Left ventricle myocardium inferior (tissue), 1 donor: Measurements from ENCODE around the gene SPAG8. TPM values are rescaled to one million over a fixed set of nuclear protein-coding genes. Genes with fewer than 3 reads are reported as not detected.

ENCODE experiments used
- DNase-seq: peaks from one replicate; pipeline ENCODE4 v3.0.0-alpha.2; 2020
- H3K27ac ChIP-seq: fragments of 200-600 bp; replicated peaks from 2 replicates; pipeline ENCODE4 v1.8.0; 2021
- H3K27me3 ChIP-seq: fragments of 200-600 bp; 2 replicates; pipeline ENCODE4 v1.8.0; 2021; ENCODE audit warnings: low read depth
- H3K36me3 ChIP-seq: fragments of 200-600 bp; 2 replicates; pipeline ENCODE4 v1.8.0; 2021
- H3K4me1 ChIP-seq: fragments of 200-600 bp; 2 replicates; pipeline ENCODE4 v1.8.0; 2021
- H3K4me3 ChIP-seq: fragments of 200-600 bp; 2 replicates; pipeline ENCODE4 v1.8.0; 2021; ENCODE audit warnings: mild to moderate bottlenecking, moderate library complexity
- H3K9me3 ChIP-seq: fragments of 200-600 bp; replicated peaks from 2 replicates; pipeline ENCODE4 v1.8.0; 2021
- CTCF ChIP-seq: fragments of 200-600 bp; IDR thresholded peaks from 2 replicates; pipeline ENCODE4 v1.8.0; 2021; ENCODE audit warnings: antibody characterized with exemption, mild to moderate bottlenecking, borderline replicate concordance
- intact Hi-C: fragments of 100-400 bp; cut with micrococcal nuclease; formaldehyde crosslinking; loops from one replicate; pipeline ENCODE4 v1.11.0; 2022
- total RNA-seq: library from RNA; stranded (reverse); fragmentation: NEBNext Ultra II Directional; extraction: Animal tissue kit (Norgen Biotek cat#: 25700); gene quantifications from one replicate; pipeline ENCODE4 v1.2.1, GENCODE V29; 2021
- donor health status: DM: no; HTN: yes; CAD: no; lungs with severe emphysema.

SPAG8 gene
- total RNA-seq, 1 donor from 2014 or later = 3.4 TPM

- Histone ChIP-seq H3K9me3 (no peaks in the 10 kb centered on the region), H3K27ac (peak overlapping the region; percentile 25), H3K4me3 (peak overlapping the region; percentile 78), H3K4me1 (peaks cover 56% of the 10 kb centered on the region), H3K27me3 (no peaks in the 10 kb centered on the region), H3K36me3 (no peaks in the 10 kb centered on the region)
- intact Hi-C loops = no loop called here
- DNase-seq = no peak
- no peak for TF ChIP-seq CTCF
Measured at GRCh38 chr9:35793461-35793860, 18.6 kb downstream of the SPAG8 start.

- intact Hi-C loops = no loop called here
- Histone ChIP-seq H3K4me3 (peak overlapping the region; percentile 78), H3K27ac (peak overlapping the region; percentile 25), H3K36me3 (no peaks in the 10 kb centered on the region), H3K9me3 (no peaks in the 10 kb centered on the region), H3K4me1 (peaks cover 56% of the 10 kb centered on the region), H3K27me3 (no peaks in the 10 kb centered on the region)
- DNase-seq = no peak
- TF ChIP-seq CTCF = no peak
Measured at GRCh38 chr9:35792826-35793225, 19.2 kb downstream of the SPAG8 start.

- Histone ChIP-seq H3K9me3 (no peaks in the 10 kb centered on the region), H3K27ac (peak overlapping the region; percentile 91), H3K36me3 (no peaks in the 10 kb centered on the region), H3K4me3 (peak overlapping the region; percentile 78), H3K27me3 (no peaks in the 10 kb centered on the region), H3K4me1 (peaks cover 56% of the 10 kb centered on the region)
- intact Hi-C loops = no loop called here
- no peak for DNase-seq
- no peak for TF ChIP-seq CTCF
Measured at GRCh38 chr9:35792024-35792813, 19.8 kb downstream of the SPAG8 start.

DNA sequence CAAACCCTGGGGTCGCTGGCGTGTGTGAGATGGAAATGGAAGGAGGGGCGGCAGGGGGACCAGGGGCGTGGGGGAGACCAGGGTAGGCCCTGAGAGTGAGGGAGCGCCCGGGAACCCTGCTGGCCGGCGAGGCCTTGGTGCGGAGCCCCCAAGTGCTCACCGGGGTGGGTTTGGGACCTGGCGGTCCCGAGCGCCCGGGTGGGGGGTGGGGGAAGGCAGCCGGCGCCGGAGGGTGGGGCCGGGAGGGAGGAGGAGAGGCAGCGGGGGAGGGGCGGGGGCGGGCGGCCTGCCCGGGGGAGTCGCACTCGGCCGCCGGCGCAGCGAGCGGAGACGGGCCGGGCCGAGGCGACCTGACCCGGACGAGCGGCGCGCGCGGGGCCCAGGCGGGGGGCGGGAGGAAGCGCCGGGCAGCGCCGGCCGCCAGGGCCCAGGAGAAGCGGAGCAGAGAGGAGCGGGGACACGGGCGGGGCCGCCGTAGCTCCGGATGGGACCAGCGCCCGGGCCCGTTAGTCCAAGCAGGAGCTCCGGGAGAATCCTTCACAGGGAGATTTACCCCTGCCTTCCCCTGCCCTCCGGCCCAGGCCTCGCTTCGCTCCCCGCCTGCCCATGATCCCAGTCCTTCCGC lies 20.7 kb downstream of the SPAG8 start, which contains the start of gene NPR2:
Gene NPR2, plus strand, starts transcription at position 295 of the 625 bp plus-strand sequence. CDS start 818 bp downstream, outside the sequence.
- intact Hi-C loops = no loop called here
- no peaks in the 10 kb centered on the region for H3K27me3 ChIP-seq
- peak within 1 kb of the TSS; percentile 91 for H3K27ac ChIP-seq
- peak within 1 kb of the TSS; percentile 78 for H3K4me3 ChIP-seq
- TF ChIP-seq CTCF = no peak
- peak; percentile 55 for DNase-seq
- no peaks in the 10 kb centered on the region for H3K9me3 ChIP-seq
- no peaks in the 10 kb centered on the region for H3K36me3 ChIP-seq
- H3K4me1 ChIP-seq = peaks cover 56% of the 10 kb centered on the region

DNA sequence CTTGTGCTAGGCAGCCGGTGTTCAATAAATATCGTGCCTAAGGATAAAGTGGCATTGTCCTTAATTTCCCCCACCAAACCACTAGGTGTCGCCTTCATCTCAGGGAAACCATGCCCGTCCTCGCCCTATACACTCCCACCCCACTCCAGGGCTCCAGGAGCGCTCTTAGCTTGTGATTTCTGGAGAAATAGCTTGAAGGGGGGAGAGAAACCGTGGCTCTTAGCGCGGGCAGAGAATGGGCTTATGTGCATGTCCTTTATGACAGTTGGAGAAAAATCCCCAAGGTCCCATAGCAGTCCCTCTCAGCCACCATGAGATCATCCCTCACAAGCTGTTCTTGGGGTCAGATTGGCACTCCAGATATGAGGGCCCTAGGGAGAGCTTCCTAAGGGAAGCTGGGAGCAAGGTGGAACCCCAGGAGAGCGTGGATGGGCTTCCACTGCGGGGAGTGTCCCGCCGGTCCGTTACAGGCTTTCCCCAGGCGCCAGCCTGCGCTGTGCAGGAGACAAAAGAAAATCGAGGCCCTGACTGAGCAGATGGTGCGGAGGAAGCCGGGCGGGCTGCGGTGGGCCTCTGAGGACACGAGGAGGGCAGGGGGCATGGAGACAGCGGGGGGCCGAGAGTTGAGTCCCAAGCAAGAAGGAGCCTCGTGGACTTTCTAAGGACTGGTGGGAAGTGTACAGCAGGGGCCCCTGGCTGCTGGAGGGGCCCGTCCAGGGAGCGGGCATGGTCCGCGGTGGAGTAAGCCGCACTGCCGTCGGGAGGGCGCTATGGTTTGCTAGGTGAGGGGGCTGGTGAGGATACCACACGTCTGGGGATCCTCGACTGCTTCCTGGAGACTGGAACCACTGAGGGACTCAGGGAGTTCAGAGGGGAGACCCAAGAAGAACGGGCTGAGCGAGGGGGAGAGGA lies 21.4 kb downstream of the SPAG8 start:
- peaks cover 51% of the 10 kb centered on the region for H3K4me1 ChIP-seq
- no peaks in the 10 kb centered on the region for H3K9me3 ChIP-seq
- DNase-seq = peak; percentile 67
- TF ChIP-seq CTCF = peak; percentile 87
- H3K27ac ChIP-seq = peak overlapping the region; percentile 91
- H3K4me3 ChIP-seq = peak overlapping the region; percentile 78
- intact Hi-C loops = no loop called here
- H3K36me3 ChIP-seq = no peaks in the 10 kb centered on the region
- no peaks in the 10 kb centered on the region for H3K27me3 ChIP-seq
